GM23338 (cell line): ENCODE measurements around the gene AGO4. TPM values are rescaled to one million over a fixed set of nuclear protein-coding genes. Genes with fewer than 3 reads are reported as not detected.
A peak's percentile ranks its signal among the peaks of the same experiment; 100 is the strongest.

Experiments
- ATAC-seq: fragments of 200-7000 bp; cut with Tn5 transposase; 3 replicates; pipeline ENCODE4 v1.9.1; 2020
- DNase-seq: peaks from one replicate; pipeline ENCODE4 v3.0.0-alpha.2; 2015; ENCODE audit warnings: low spot score
- H2AFZ ChIP-seq: fragments of 200-600 bp; sonication (generic); 2 replicates; pipeline ENCODE4 v1.8.0; 2016; ENCODE audit warnings: antibody characterized with exemption, mild to moderate bottlenecking, moderate library complexity
- H3F3A ChIP-seq: fragments of 200-600 bp; sonication (generic); replicated peaks from 2 replicates; pipeline ENCODE4 v1.8.0; 2017; ENCODE audit warnings: antibody characterized with exemption, mixed run types, low read depth
- H3K27ac ChIP-seq: fragments of 200-600 bp; sonication (generic); 2 replicates; pipeline ENCODE4 v1.6.1; 2016; ENCODE audit warnings: low read depth
- H3K27me3 ChIP-seq: fragments of 200-600 bp; sonication (generic); 2 replicates; pipeline ENCODE4 v1.8.0; 2016; ENCODE audit warnings: mild to moderate bottlenecking, mixed run types, moderate library complexity; ENCODE audit not compliant: insufficient read depth
- H3K36me3 ChIP-seq: fragments of 200-600 bp; sonication (generic); 2 replicates; pipeline ENCODE4 v1.8.0; 2016; ENCODE audit warnings: mild to moderate bottlenecking; ENCODE audit not compliant: insufficient read depth
- H3K4me1 ChIP-seq: fragments of 200-600 bp; sonication (generic); 2 replicates; pipeline ENCODE4 v1.8.0; 2016; ENCODE audit warnings: mild to moderate bottlenecking, moderate library complexity; ENCODE audit not compliant: insufficient read depth
- H3K4me2 ChIP-seq: fragments of 200-600 bp; sonication (generic); 2 replicates; pipeline ENCODE4 v1.7.1; 2017; ENCODE audit warnings: mixed run types
- H3K4me3 ChIP-seq: fragments of 200-600 bp; sonication (generic); 2 replicates; pipeline ENCODE4 v1.6.1; 2016; ENCODE audit warnings: mixed run types
- H3K79me2 ChIP-seq: fragments of 200-600 bp; sonication (generic); replicated peaks from 2 replicates; pipeline ENCODE4 v1.8.0; 2017; ENCODE audit warnings: mild to moderate bottlenecking; ENCODE audit not compliant: insufficient read depth
- H3K9me2 ChIP-seq: fragments of 200-600 bp; sonication (generic); 2 replicates; pipeline ENCODE4 v1.8.0; 2017; ENCODE audit not compliant: insufficient read depth
- H4K20me1 ChIP-seq: fragments of 200-600 bp; sonication (generic); replicated peaks from 2 replicates; pipeline ENCODE4 v1.8.0; 2017; ENCODE audit warnings: mild to moderate bottlenecking; ENCODE audit not compliant: insufficient read depth
- H3K27ac Mint-ChIP-seq: 2 replicates; pipeline ENCODE4 v1.8.0; 2020; ENCODE audit warnings: inconsistent platforms, mild to moderate bottlenecking, moderate library complexity, mixed read lengths
- H3K27me3 Mint-ChIP-seq: 3 replicates; pipeline ENCODE4 v1.8.0; 2022; ENCODE audit warnings: low read depth, mild to moderate bottlenecking, moderate library complexity, mixed read lengths, inconsistent platforms; ENCODE audit not compliant: insufficient read depth, poor library complexity
- H3K36me3 Mint-ChIP-seq: 3 replicates; pipeline ENCODE4 v1.8.0; 2021; ENCODE audit warnings: low read depth, mild to moderate bottlenecking, inconsistent platforms, moderate library complexity, mixed read lengths
- H3K4me1 Mint-ChIP-seq: 3 replicates; pipeline ENCODE4 v1.8.0; 2020; ENCODE audit warnings: mild to moderate bottlenecking, inconsistent platforms, mixed read lengths
- H3K4me3 Mint-ChIP-seq: 3 replicates; pipeline ENCODE4 v1.8.0; 2021; ENCODE audit warnings: moderate library complexity, mild to moderate bottlenecking, inconsistent platforms, mixed read lengths
- H3K9me3 Mint-ChIP-seq: 3 replicates; pipeline ENCODE4 v1.8.0; 2020; ENCODE audit warnings: moderate library complexity, mild to moderate bottlenecking, inconsistent platforms, mixed read lengths
- CREB1 ChIP-seq: fragments of 250-450 bp; sonication (Bioruptor Pico); IDR thresholded peaks from 2 replicates; pipeline ENCODE4 v1.5.0; 2020; ENCODE audit warnings: low read depth, mild to moderate bottlenecking, moderate library complexity
- CTCF ChIP-seq, 2 experiments: fragments of 200-600 bp in 1 of 2; sonication (generic) in 1 of 2; conservative IDR thresholded peaks; 2 replicates each; pipeline versions ENCODE4 v1.5.1 to v1.6.1; 2016 to 2017; ENCODE audit warnings: antibody characterized with exemption in 2 of 2, low read depth in 2 of 2, mild to moderate bottlenecking in 2 of 2, moderate library complexity in 1 of 2
- ETS1 ChIP-seq: IDR thresholded peaks from 2 replicates; pipeline ENCODE4 v1.6.1; 2016; ENCODE audit warnings: antibody characterized with exemption
- EZH2 ChIP-seq: fragments of 200-600 bp; sonication (generic); IDR thresholded peaks from one replicate; pipeline ENCODE4 v1.8.0; 2017; ENCODE audit warnings: antibody characterized with exemption, mild to moderate bottlenecking, low read depth; ENCODE audit not compliant: unreplicated experiment
- EZH2phosphoT487 ChIP-seq: fragments of 200-600 bp; sonication (generic); IDR thresholded peaks from one replicate; pipeline ENCODE4 v1.8.1; 2018; ENCODE audit warnings: antibody characterized with exemption; ENCODE audit not compliant: unreplicated experiment
- JUNB ChIP-seq: IDR thresholded peaks from one replicate; pipeline ENCODE4 v1.6.1; 2016; ENCODE audit warnings: antibody characterized with exemption; ENCODE audit not compliant: unreplicated experiment
- NANOG ChIP-seq: IDR thresholded peaks from 2 replicates; pipeline ENCODE4 v1.6.1; 2016; ENCODE audit warnings: antibody characterized with exemption, borderline replicate concordance
- POLR2AphosphoS5 ChIP-seq: IDR thresholded peaks from 2 replicates; pipeline ENCODE4 v1.6.1; 2016; ENCODE audit warnings: antibody characterized with exemption, low read depth
- REST ChIP-seq: IDR thresholded peaks from one replicate; pipeline ENCODE4 v1.6.1; 2018; ENCODE audit warnings: antibody characterized with exemption; ENCODE audit not compliant: unreplicated experiment
- STAT1 ChIP-seq: IDR thresholded peaks from one replicate; pipeline ENCODE4 v1.6.1; 2016; ENCODE audit warnings: antibody characterized with exemption; ENCODE audit not compliant: unreplicated experiment
- ZNF114 ChIP-seq: fragments of 250-450 bp; sonication (Bioruptor Pico); IDR thresholded peaks from 2 replicates; pipeline ENCODE4 v1.5.0; 2020; ENCODE audit warnings: mild to moderate bottlenecking, moderate library complexity
- ZNF331 ChIP-seq: fragments of 250-450 bp; sonication (Bioruptor Pico); IDR thresholded peaks from 2 replicates; pipeline ENCODE4 v1.5.0; 2020; ENCODE audit warnings: low read depth, mild to moderate bottlenecking, moderate library complexity
- ZNF462 ChIP-seq: fragments of 250-450 bp; sonication (Bioruptor Pico); IDR thresholded peaks from 2 replicates; pipeline ENCODE4 v1.5.0; 2020; ENCODE audit warnings: mild to moderate bottlenecking, moderate library complexity
- polyA plus RNA-seq: library from polyadenylated mRNA; unstranded; fragments of >200 nt; fragmentation: Nextera tagmentation; extraction: Ambion mirVana; gene quantifications from 2 replicates; pipeline ENCODE4 v1.2.1, GENCODE V29; 2016
- total RNA-seq: library from RNA; depleted of rRNA; stranded (reverse); fragments of >200 nt; shearing (Covaris generic); gene quantifications from 2 replicates; pipeline ENCODE4 v1.2.3, GENCODE V29; 2014

Gene AGO4
- total and polyA plus RNA-seq, 2 experiments from 2014 or later = 1.7 to 9.7 TPM

- Mint-ChIP-seq H3K4me3 (no peak overlapping the region), H3K36me3 (no peaks in the 10 kb centered on the region), H3K4me1 (peaks cover 2% of the 10 kb centered on the region; the same call in 2 of the 3 replicates), H3K9me3 (no peaks in the 10 kb centered on the region), H3K27me3 (no peaks in the 10 kb centered on the region), H3K27ac (peak overlapping the region; percentile 50; the same call in 1 of the 2 replicates)
- Histone ChIP-seq H3K4me1 (peaks cover 6% of the 10 kb centered on the region; the same call in 1 of the 2 replicates), H3K9me2 (no peaks in the 10 kb centered on the region), H3K4me3 (no peak overlapping the region), H3K4me2 (no peak overlapping the region), H3K27ac (peak overlapping the region; percentile 83), H2AFZ (no peak overlapping the region), H3K27me3 (no peaks in the 10 kb centered on the region), H4K20me1 (no peaks in the 10 kb centered on the region; the same call in 1 of the 2 replicates), H3K79me2 (no peaks in the 10 kb centered on the region), H3K36me3 (no peaks in the 10 kb centered on the region), H3F3A (no peaks in the 10 kb centered on the region)
- DNase-seq (no peak), ATAC-seq (no peak)
- TF ChIP-seq ZNF114 (CRISPR knock-in tag) (no peak), JUNB (no peak), STAT1 (no peak), NANOG (no peak), POLR2AphosphoS5 (no peak), REST (no peak), CTCF (conservative IDR thresholded peaks at IDR 0.05; ENCODE audit: low read depth in 2 of 2) (no peak), ZNF462 (no peak), EZH2 (no peak), ZNF331 (no peak), CREB1 (CRISPR knock-in tag) (no peak), EZH2phosphoT487 (no peak), ETS1 (no peak)
Observed at GRCh38 chr1:35844826-35845225, 37.0 kb downstream of the AGO4 start.
